SK-N-SH treated with all-trans-retinoic acid at 6 μM for 48 hours (cell line): Measurements from ENCODE around the gene TRRAP.

Experiments used
- ATAC-seq: fragments of 200-7000 bp; cut with Tn5 transposase; 3 replicates; pipeline ENCODE4 v1.9.1; 2020; ENCODE audit warnings: mild to moderate bottlenecking, moderate library complexity
- BACH2 ChIP-seq: fragments of 250-450 bp; sonication (Bioruptor Pico); IDR thresholded peaks from 2 replicates; pipeline ENCODE4 v1.9.0; 2021; ENCODE audit warnings: mild to moderate bottlenecking, borderline replicate concordance
- CSDC2 ChIP-seq: fragments of 250-450 bp; sonication (Bioruptor Pico); IDR thresholded peaks from 2 replicates; pipeline ENCODE4 v1.5.0; 2020; ENCODE audit warnings: mild to moderate bottlenecking, moderate library complexity
- GLIS3 ChIP-seq: fragments of 250-450 bp; sonication (Bioruptor Pico); IDR thresholded peaks from 2 replicates; pipeline ENCODE4 v1.5.0; 2020; ENCODE audit warnings: mild to moderate bottlenecking, moderate library complexity
- ISL1 ChIP-seq: fragments of 250-450 bp; sonication (Bioruptor Pico); IDR thresholded peaks from 2 replicates; pipeline ENCODE4 v2.1.2; 2022; ENCODE audit warnings: mild to moderate bottlenecking, moderate library complexity
- OSR1 ChIP-seq: fragments of 250-450 bp; sonication (Bioruptor Pico); IDR thresholded peaks from 2 replicates; pipeline ENCODE4 v1.8.0; 2022; ENCODE audit warnings: moderate library complexity, mild to moderate bottlenecking, inconsistent platforms
- PPARA ChIP-seq: fragments of 250-450 bp; sonication (Bioruptor Pico); IDR thresholded peaks from 2 replicates; pipeline ENCODE4 v1.5.0; 2020; ENCODE audit warnings: mild to moderate bottlenecking, borderline replicate concordance
- SNAI2 ChIP-seq: fragments of 250-450 bp; sonication (Bioruptor Pico); IDR thresholded peaks from 2 replicates; pipeline ENCODE4 v1.5.0; 2020; ENCODE audit warnings: mild to moderate bottlenecking, moderate library complexity
- TCF4 ChIP-seq: fragments of 250-450 bp; sonication (Bioruptor Pico); IDR thresholded peaks from 2 replicates; pipeline ENCODE4 v1.8.0; 2021; ENCODE audit warnings: mild to moderate bottlenecking, moderate library complexity, borderline replicate concordance
- TOX ChIP-seq: fragments of 250-450 bp; sonication (Bioruptor Pico); IDR thresholded peaks from 2 replicates; pipeline ENCODE4 v1.8.0; 2021; ENCODE audit warnings: mild to moderate bottlenecking, moderate library complexity, borderline replicate concordance
- ZC3H10 ChIP-seq: fragments of 250-450 bp; sonication (Bioruptor Pico); IDR thresholded peaks from 2 replicates; pipeline ENCODE4 v1.5.1; 2021; ENCODE audit warnings: mild to moderate bottlenecking, moderate library complexity
- ZFP3 ChIP-seq: fragments of 250-450 bp; sonication (Bioruptor Pico); IDR thresholded peaks from 2 replicates; pipeline ENCODE4 v1.5.0; 2020; ENCODE audit warnings: mild to moderate bottlenecking, moderate library complexity
- ZFP30 ChIP-seq: fragments of 450-650 bp; formaldehyde crosslinking; IDR thresholded peaks from 2 replicates; pipeline ENCODE4 v1.5.0; 2022; ENCODE audit warnings: mild to moderate bottlenecking, moderate library complexity
- ZNF70 ChIP-seq: fragments of 450-650 bp; formaldehyde crosslinking; IDR thresholded peaks from 2 replicates; pipeline ENCODE4 v1.5.0; 2020; ENCODE audit warnings: mild to moderate bottlenecking, moderate library complexity
- ZNF8 ChIP-seq: fragments of 450-650 bp; formaldehyde crosslinking; IDR thresholded peaks from 2 replicates; pipeline ENCODE4 v1.5.0; 2020; ENCODE audit warnings: mild to moderate bottlenecking, moderate library complexity
- TF ChIP-seq, protein P1 (sequence below): fragments of 250-450 bp; sonication (Bioruptor Pico); IDR thresholded peaks from 2 replicates; pipeline ENCODE4 v1.8.0; 2021; ENCODE audit warnings: low read depth, mild to moderate bottlenecking, moderate library complexity, borderline replicate concordance
- TF ChIP-seq, protein P2 (sequence below): fragments of 250-450 bp; sonication (Bioruptor Pico); IDR thresholded peaks from 2 replicates; pipeline ENCODE4 v1.8.0; 2020; ENCODE audit warnings: mild to moderate bottlenecking, moderate library complexity, borderline replicate concordance
- TF ChIP-seq, protein P3 (sequence below): fragments of 250-450 bp; sonication (Bioruptor Pico); IDR thresholded peaks from 2 replicates; pipeline ENCODE4 v1.5.1; 2020; ENCODE audit warnings: low read depth, mild to moderate bottlenecking, moderate library complexity
- TF ChIP-seq, protein P4 (sequence below): fragments of 250-450 bp; sonication (Bioruptor Pico); IDR thresholded peaks from 2 replicates; pipeline ENCODE4 v1.5.1; 2021; ENCODE audit warnings: mild to moderate bottlenecking, moderate library complexity
- TF ChIP-seq, protein P5 (sequence below): fragments of 250-450 bp; sonication (Bioruptor Pico); IDR thresholded peaks from 2 replicates; pipeline ENCODE4 v1.5.0; 2020; ENCODE audit warnings: mild to moderate bottlenecking, moderate library complexity

TRRAP gene

DNA sequence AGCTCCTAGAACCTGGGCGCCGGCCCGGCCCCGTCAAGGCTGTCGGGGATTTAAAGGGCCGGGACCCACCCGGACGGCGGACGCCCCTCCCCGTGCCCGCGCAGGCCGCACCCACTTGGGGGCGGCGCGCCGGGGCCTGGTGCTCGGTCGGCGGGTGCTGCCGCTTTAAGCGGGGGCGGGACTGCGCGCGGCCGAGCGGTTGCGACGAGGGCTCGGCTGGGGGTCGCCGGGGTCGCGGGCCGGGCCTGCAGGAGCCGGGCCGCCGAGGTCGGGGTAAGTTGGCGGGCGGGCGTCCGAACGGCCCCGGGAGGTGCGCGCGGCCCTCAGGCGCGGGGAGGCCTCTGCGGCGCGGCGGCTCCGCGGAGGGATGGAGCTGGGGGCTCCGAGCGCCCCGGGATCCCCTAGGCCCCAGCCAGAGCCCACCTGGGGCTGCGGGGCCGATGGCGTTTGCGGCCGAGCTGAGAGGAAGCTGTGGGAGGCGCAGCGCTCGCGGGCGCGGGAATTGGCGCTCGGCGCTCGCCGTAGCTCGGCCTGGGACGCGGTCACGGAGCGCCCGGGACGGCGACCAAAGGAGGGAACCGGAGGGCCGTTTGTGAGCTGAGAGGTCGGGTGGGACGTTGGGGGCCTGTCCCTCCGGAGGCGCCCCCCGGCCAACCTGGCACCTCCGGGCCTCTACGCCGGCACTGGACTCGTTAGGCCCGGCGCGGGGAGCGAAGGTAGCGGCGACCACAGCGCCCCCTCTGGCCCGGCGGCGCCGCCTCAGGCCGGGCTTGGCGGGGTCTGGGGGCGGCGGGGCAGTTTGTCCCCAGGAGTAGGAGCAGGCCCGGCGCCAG lies at the start of gene TRRAP:
TRRAP (plus strand) TSS at position 168 of the 833 bp plus-strand sequence. CDS start 2,619 bp downstream, outside the sequence.
- peak; percentile 90 for ATAC-seq
- TF ChIP-seq, protein P1, sequence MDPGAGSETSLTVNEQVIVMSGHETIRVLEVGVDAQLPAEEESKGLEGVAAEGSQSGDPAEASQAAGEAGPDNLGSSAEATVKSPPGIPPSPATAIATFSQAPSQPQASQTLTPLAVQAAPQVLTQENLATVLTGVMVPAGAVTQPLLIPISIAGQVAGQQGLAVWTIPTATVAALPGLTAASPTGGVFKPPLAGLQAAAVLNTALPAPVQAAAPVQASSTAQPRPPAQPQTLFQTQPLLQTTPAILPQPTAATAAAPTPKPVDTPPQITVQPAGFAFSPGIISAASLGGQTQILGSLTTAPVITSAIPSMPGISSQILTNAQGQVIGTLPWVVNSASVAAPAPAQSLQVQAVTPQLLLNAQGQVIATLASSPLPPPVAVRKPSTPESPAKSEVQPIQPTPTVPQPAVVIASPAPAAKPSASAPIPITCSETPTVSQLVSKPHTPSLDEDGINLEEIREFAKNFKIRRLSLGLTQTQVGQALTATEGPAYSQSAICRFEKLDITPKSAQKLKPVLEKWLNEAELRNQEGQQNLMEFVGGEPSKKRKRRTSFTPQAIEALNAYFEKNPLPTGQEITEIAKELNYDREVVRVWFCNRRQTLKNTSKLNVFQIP (CRISPR knock-in tag) = 0 out of 2 replicates have a peak, but pooled peaks have one; percentile 48
- TF ChIP-seq GLIS3 (CRISPR knock-in tag) = no peak
- TF ChIP-seq, protein P2, sequence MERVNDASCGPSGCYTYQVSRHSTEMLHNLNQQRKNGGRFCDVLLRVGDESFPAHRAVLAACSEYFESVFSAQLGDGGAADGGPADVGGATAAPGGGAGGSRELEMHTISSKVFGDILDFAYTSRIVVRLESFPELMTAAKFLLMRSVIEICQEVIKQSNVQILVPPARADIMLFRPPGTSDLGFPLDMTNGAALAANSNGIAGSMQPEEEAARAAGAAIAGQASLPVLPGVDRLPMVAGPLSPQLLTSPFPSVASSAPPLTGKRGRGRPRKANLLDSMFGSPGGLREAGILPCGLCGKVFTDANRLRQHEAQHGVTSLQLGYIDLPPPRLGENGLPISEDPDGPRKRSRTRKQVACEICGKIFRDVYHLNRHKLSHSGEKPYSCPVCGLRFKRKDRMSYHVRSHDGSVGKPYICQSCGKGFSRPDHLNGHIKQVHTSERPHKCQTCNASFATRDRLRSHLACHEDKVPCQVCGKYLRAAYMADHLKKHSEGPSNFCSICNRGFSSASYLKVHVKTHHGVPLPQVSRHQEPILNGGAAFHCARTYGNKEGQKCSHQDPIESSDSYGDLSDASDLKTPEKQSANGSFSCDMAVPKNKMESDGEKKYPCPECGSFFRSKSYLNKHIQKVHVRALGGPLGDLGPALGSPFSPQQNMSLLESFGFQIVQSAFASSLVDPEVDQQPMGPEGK = peak; percentile 53; the same call in 1 of the 2 replicates
- no peak for TF ChIP-seq ZNF70

DNA sequence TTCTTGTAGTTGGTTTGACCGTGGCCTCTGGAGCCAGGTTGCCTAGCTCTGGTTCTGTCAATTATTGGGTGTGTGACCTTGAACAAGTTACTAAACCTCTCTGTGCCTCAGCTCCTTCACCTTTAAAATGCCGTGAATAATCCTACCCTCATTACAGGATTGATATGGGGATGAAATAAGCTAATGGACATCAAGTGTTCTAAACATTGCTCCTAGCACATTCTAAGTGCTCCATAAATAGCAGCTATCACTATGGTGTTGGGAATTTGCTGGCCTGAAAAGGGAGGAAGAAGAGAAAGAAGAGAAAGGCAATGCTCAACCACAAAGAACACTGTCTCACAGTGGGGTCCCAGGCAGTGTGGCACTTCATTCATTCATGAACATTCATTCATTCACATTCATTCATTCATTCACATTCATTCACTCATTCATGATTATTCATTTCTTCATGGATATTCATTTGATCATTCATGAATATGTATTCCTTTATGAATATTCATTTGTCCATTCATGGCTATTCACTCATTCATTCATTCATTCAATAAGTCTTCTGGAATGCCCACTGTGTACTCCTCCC lies 47.3 kb upstream of the TRRAP start:
- TF ChIP-seq CSDC2 (CRISPR knock-in tag) = no peak
- no peak for TF ChIP-seq SNAI2
- no peak for TF ChIP-seq PPARA
- TF ChIP-seq ISL1 (CRISPR knock-in tag) = no peak
- TF ChIP-seq, protein P3, sequence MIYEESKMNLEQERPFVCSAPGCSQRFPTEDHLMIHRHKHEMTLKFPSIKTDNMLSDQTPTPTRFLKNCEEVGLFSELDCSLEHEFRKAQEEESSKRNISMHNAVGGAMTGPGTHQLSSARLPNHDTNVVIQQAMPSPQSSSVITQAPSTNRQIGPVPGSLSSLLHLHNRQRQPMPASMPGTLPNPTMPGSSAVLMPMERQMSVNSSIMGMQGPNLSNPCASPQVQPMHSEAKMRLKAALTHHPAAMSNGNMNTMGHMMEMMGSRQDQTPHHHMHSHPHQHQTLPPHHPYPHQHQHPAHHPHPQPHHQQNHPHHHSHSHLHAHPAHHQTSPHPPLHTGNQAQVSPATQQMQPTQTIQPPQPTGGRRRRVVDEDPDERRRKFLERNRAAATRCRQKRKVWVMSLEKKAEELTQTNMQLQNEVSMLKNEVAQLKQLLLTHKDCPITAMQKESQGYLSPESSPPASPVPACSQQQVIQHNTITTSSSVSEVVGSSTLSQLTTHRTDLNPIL (CRISPR knock-in tag) = no peak
- no peak for TF ChIP-seq BACH2 (CRISPR knock-in tag)
- TF ChIP-seq, protein P4, sequence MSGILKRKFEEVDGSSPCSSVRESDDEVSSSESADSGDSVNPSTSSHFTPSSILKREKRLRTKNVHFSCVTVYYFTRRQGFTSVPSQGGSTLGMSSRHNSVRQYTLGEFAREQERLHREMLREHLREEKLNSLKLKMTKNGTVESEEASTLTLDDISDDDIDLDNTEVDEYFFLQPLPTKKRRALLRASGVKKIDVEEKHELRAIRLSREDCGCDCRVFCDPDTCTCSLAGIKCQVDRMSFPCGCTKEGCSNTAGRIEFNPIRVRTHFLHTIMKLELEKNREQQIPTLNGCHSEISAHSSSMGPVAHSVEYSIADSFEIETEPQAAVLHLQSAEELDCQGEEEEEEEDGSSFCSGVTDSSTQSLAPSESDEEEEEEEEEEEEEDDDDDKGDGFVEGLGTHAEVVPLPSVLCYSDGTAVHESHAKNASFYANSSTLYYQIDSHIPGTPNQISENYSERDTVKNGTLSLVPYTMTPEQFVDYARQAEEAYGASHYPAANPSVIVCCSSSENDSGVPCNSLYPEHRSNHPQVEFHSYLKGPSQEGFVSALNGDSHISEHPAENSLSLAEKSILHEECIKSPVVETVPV (CRISPR knock-in tag) = no peak
- TF ChIP-seq, all 23 proteins: peak for 0
- ATAC-seq = no peak

DNA sequence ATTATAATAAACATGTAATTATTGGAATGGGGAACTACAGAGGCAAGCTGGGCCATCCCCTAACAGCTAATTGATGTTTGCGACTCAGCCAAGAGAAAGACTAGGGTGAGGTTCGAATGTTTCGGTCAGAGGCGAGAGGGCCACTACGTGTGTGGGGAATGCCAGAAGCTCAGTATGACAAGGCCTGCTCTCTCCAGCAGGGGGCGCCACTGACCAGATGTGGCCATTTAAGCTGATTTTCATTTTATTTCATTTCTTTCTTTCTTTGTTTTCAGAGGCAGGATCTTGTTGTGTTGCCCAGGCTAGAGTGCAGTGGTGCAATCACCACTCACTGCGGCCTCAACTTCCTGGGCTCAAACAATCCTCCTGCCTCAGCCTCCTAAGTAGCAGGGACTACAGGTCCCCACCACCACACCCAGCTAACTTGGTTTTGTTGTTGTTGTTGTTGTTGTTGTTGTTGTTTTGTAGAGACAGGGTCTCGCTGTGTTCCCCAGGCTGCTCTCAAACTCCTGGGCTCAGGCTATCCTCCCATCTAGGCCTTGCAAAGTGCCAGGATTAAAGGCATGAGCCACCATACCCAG lies 46.6 kb upstream of the TRRAP start:
- TF ChIP-seq OSR1 (CRISPR knock-in tag) (no peak), GLIS3 (CRISPR knock-in tag) (no peak), BACH2 (CRISPR knock-in tag) (no peak), ZFP30 (CRISPR knock-in tag) (no peak)
- TF ChIP-seq, protein P4 (CRISPR knock-in tag) = no peak
- peak; percentile 42; the same call in 2 of the 3 replicates for ATAC-seq

DNA sequence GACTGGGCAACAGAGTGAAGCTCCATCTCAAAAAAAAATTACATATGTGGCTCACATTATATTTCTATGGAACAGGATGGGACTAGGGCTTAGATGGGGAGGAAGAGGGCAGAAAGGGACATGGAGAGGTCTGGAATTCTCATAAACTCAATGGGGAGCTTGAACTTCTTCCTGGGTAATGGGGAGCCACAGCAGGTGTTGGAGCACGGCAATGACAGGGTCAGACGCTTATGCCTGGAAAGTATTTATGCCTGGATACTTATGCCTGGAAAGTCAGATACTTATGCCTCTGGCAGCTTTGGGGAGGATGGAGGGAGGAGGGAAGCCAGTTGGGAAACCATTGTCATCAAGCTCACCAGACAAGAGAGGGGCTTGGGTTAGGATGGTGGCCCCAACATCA lies 45.3 kb upstream of the TRRAP start:
- ATAC-seq = no peak
- no peak for TF ChIP-seq CSDC2 (CRISPR knock-in tag)
- TF ChIP-seq, protein P4 (CRISPR knock-in tag) = no peak
- TF ChIP-seq OSR1 (CRISPR knock-in tag) = no peak
- TF ChIP-seq BACH2 (CRISPR knock-in tag) = no peak
- no peak for TF ChIP-seq ZC3H10
- TF ChIP-seq TOX (CRISPR knock-in tag) = no peak
- TF ChIP-seq ZFP3 (CRISPR knock-in tag) = no peak
- TF ChIP-seq, protein P5, sequence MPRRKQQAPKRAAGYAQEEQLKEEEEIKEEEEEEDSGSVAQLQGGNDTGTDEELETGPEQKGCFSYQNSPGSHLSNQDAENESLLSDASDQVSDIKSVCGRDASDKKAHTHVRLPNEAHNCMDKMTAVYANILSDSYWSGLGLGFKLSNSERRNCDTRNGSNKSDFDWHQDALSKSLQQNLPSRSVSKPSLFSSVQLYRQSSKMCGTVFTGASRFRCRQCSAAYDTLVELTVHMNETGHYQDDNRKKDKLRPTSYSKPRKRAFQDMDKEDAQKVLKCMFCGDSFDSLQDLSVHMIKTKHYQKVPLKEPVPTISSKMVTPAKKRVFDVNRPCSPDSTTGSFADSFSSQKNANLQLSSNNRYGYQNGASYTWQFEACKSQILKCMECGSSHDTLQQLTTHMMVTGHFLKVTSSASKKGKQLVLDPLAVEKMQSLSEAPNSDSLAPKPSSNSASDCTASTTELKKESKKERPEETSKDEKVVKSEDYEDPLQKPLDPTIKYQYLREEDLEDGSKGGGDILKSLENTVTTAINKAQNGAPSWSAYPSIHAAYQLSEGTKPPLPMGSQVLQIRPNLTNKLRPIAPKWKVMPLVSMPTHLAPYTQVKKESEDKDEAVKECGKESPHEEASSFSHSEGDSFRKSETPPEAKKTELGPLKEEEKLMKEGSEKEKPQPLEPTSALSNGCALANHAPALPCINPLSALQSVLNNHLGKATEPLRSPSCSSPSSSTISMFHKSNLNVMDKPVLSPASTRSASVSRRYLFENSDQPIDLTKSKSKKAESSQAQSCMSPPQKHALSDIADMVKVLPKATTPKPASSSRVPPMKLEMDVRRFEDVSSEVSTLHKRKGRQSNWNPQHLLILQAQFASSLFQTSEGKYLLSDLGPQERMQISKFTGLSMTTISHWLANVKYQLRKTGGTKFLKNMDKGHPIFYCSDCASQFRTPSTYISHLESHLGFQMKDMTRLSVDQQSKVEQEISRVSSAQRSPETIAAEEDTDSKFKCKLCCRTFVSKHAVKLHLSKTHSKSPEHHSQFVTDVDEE (CRISPR knock-in tag) = no peak
- no peak for TF ChIP-seq TCF4
- TF ChIP-seq ZFP30 (CRISPR knock-in tag) = no peak
- TF ChIP-seq ZNF8 = no peak
- TF ChIP-seq SNAI2 = no peak
